SK-N-SH (cell line): ENCODE results near the gene SEC61A1.

Experiments
- CTCF ChIP-seq: fragments of 200-600 bp; sonication (generic); IDR thresholded peaks from 2 replicates; pipeline ENCODE4 v1.6.1; 2017; ENCODE audit warnings: antibody characterized with exemption, mild to moderate bottlenecking, moderate library complexity
- EP300 ChIP-seq, 2 experiments: IDR thresholded peaks; 2 replicates each; pipeline versions ENCODE4 v1.4.0 to v1.6.1; 2012; ENCODE audit warnings: borderline replicate concordance in 1 of 2, low read depth in 1 of 2, low read length in 1 of 2
- EZH2phosphoT487 ChIP-seq: fragments of 200-600 bp; sonication (generic); IDR thresholded peaks from 2 replicates; pipeline ENCODE4 v1.6.1; 2017; ENCODE audit warnings: low read depth, mixed run types, mild to moderate bottlenecking, antibody characterized with exemption, moderate library complexity, borderline replicate concordance
- FOXJ3 ChIP-seq: sonication (generic); formaldehyde crosslinking; IDR thresholded peaks from 2 replicates; pipeline ENCODE4 v1.5.1; 2020; ENCODE audit warnings: mild to moderate bottlenecking, missing genetic modification reagents
- MAX ChIP-seq: IDR thresholded peaks from 2 replicates; pipeline ENCODE4 v1.4.0; 2012; ENCODE audit warnings: low read depth
- MEF2A ChIP-seq: IDR thresholded peaks from 2 replicates; pipeline ENCODE4 v1.4.0; 2012; ENCODE audit warnings: low read depth, borderline replicate concordance
- NRF1 ChIP-seq: IDR thresholded peaks from 2 replicates; pipeline ENCODE4 v1.6.1; 2012; ENCODE audit warnings: low read depth, mild to moderate bottlenecking, low read length
- POLR2AphosphoS5 ChIP-seq: IDR thresholded peaks from 2 replicates; pipeline ENCODE4 v1.6.1; 2012; ENCODE audit warnings: low read depth, low read length
- REST ChIP-seq: IDR thresholded peaks from 2 replicates; pipeline ENCODE4 v1.6.1; 2012; ENCODE audit warnings: mild to moderate bottlenecking, low read depth, low read length, moderate library complexity
- TAF1 ChIP-seq: IDR thresholded peaks from 2 replicates; pipeline ENCODE4 v1.6.1; 2012; ENCODE audit warnings: low read depth, mild to moderate bottlenecking, low read length, moderate library complexity, borderline replicate concordance
- USF2 ChIP-seq: fragments of 150-350 bp; IDR thresholded peaks from 2 replicates; pipeline ENCODE4 v1.6.1; 2017; ENCODE audit warnings: antibody characterized with exemption, low read length, low read depth, borderline replicate concordance
- YY1 ChIP-seq: IDR thresholded peaks from 2 replicates; pipeline ENCODE4 v1.4.0; 2012; ENCODE audit warnings: low read depth, mild to moderate bottlenecking

- no peak for TF ChIP-seq FOXJ3
- TF ChIP-seq MEF2A: no peak
- TF ChIP-seq REST: no peak
- no peak for TF ChIP-seq TAF1
- no peak for TF ChIP-seq YY1
- peak; percentile 26; the same call in 1 of the 2 replicates for TF ChIP-seq CTCF
- no peak for TF ChIP-seq EZH2phosphoT487
- TF ChIP-seq EP300 (IDR thresholded peaks at IDR 0.05; ENCODE audit: borderline replicate concordance in 1 of 2, low read depth in 1 of 2, low read length in 1 of 2): no peak
- no peak for TF ChIP-seq USF2
- no peak for TF ChIP-seq POLR2AphosphoS5
- TF ChIP-seq NRF1: no peak
- TF ChIP-seq MAX: no peak
These were observed 23.6 kb downstream of the SEC61A1 start for GRCh38 chr3:128075522-128076482.
